Esophagus muscularis mucosa (tissue), 4 donors: ENCODE measurements around the gene CDC42SE2. TPM values are rescaled to one million over a fixed set of nuclear protein-coding genes. Genes with fewer than 3 reads are reported as not detected.

Source experiments
- DNase-seq: peaks from one replicate; pipeline ENCODE4 v3.0.0-alpha.2; 2017; ENCODE audit errors: extremely low spot score
- H3K27ac ChIP-seq, 4 donors: fragments of 200-600 bp; sonication (generic); replicated peaks in 1 of 4; 1 replicate in 3 of 4; 2 replicates in 1 of 4; pipeline ENCODE4 v1.5.1; 2016 to 2019; ENCODE audit warnings: mild to moderate bottlenecking in 1 of 4
- H3K27me3 ChIP-seq, 4 donors: fragments of 200-600 bp; sonication (generic); one replicate each; pipeline versions ENCODE4 v1.5.1 to v1.6.0; 2016 to 2019
- H3K36me3 ChIP-seq, 4 donors: fragments of 200-600 bp; sonication (generic); one replicate each; pipeline ENCODE4 v1.5.1; 2016 to 2019
- H3K4me1 ChIP-seq, 4 donors: fragments of 200-600 bp; sonication (generic); one replicate each; pipeline ENCODE4 v1.5.1; 2016 to 2019
- H3K4me3 ChIP-seq, 4 donors: fragments of 200-600 bp; sonication (generic); 1 replicate in 2 of 4; 2 replicates in 2 of 4; pipeline ENCODE4 v1.5.1; 2016 to 2019; ENCODE audit warnings: mild to moderate bottlenecking in 4 of 4, moderate library complexity in 1 of 4
- H3K9me3 ChIP-seq, 4 donors: fragments of 200-600 bp; sonication (generic); 1 replicate in 3 of 4; 2 replicates in 1 of 4; pipeline ENCODE4 v1.5.1; 2016 to 2019
- EP300 ChIP-seq: sonication (generic); formaldehyde crosslinking; IDR thresholded peaks from one replicate; pipeline ENCODE4 v1.6.1; 2017; ENCODE audit warnings: antibody characterized with exemption
- POLR2A ChIP-seq: fragments of 450-650 bp; IDR thresholded peaks from one replicate; pipeline ENCODE4 v1.6.1; 2017; ENCODE audit warnings: antibody characterized with exemption, moderate library complexity, mild to moderate bottlenecking, low read depth
- POLR2AphosphoS5 ChIP-seq, 2 donors: sonication (generic); formaldehyde crosslinking; IDR thresholded peaks; one replicate each; pipeline ENCODE4 v1.6.1; 2017; ENCODE audit warnings: antibody characterized with exemption in 2 of 2
- WGBS: methylation state at CpG from one replicate; pipeline ENCODE4 v1.1.5; 2018; 5-methylcytosine and 5-hydroxymethylcytosine counted together
- intact Hi-C: fragments of 100-400 bp; cut with DNase I; formaldehyde crosslinking; loops from one replicate; pipeline ENCODE4 v1.15.1; 2023
- total RNA-seq, 4 donors: library from RNA; depleted of rRNA; stranded (reverse); fragments of >200 nt; gene quantifications; one replicate each; pipeline versions ENCODE4 v1.1.0 to v1.2.1, GENCODE V29; 2016
- TF ChIP-seq, protein P1 (sequence below), 3 experiments: fragments of 200-600 bp in 2 of 3; fragments of 450-650 bp in 1 of 3; sonication (generic) in 2 of 3; IDR thresholded peaks; one replicate each; pipeline ENCODE4 v1.5.1; 2017 to 2019; ENCODE audit warnings: antibody characterized with exemption in 3 of 3, mild to moderate bottlenecking in 2 of 3, moderate library complexity in 1 of 3

Gene CDC42SE2
- total RNA-seq, 4 donors from 2014 or later, result 23.1 to 28.0 (median 25.4) TPM

DNA sequence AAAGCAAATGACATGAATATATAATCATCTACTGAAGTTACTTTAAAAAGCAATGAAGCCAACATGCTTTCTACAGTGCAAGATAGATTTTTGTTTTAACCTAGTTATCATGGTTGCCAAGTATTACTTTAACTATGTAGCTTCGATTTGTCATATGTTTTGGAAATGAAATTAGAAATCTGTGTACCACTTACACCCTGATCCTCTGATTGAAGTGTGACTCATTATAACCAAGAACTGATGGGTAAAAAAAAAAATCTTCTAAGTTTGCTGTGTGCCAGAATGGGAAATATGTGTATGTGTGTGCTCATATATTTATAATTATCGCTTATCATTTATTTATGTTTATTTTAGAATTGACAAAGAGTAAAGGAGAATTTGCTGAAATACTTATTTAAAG is 9.1 kb upstream of the CDC42SE2 start:
- intact Hi-C loops, result no loop called here
- Histone ChIP-seq H3K27me3 (no peaks in the 10 kb centered on the region), H3K36me3 (no peaks in the 10 kb centered on the region), H3K4me3 (no peak overlapping the region), H3K4me1 (peaks cover 0 to 7% (median 0%) of the 10 kb centered on the region in 4 donors), H3K27ac (no peak overlapping the region), H3K9me3 (no peaks in the 10 kb centered on the region)
- TF ChIP-seq, protein P1, sequence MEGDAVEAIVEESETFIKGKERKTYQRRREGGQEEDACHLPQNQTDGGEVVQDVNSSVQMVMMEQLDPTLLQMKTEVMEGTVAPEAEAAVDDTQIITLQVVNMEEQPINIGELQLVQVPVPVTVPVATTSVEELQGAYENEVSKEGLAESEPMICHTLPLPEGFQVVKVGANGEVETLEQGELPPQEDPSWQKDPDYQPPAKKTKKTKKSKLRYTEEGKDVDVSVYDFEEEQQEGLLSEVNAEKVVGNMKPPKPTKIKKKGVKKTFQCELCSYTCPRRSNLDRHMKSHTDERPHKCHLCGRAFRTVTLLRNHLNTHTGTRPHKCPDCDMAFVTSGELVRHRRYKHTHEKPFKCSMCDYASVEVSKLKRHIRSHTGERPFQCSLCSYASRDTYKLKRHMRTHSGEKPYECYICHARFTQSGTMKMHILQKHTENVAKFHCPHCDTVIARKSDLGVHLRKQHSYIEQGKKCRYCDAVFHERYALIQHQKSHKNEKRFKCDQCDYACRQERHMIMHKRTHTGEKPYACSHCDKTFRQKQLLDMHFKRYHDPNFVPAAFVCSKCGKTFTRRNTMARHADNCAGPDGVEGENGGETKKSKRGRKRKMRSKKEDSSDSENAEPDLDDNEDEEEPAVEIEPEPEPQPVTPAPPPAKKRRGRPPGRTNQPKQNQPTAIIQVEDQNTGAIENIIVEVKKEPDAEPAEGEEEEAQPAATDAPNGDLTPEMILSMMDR (IDR thresholded peaks at IDR 0.05), result no peak
- TF ChIP-seq POLR2A, result no peak
- no peak for DNase-seq
- WGBS, result 90% methylated on average over 2 of the region's 2 CpGs

DNA sequence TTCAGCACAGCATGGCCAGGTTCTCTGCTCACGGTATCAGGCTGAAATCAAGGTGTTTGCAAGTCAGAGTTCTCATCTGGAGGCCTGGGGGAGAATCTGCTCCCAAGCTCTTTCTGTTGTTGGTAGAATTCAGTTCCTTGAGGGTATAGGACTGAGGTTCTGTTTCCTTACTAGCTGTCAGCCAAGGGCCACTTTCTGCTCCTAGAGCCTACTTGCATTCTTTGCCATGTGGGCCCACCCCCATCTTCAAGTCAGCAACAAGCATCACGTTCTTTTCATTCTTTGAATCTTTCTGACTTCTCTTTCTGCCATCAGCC is 7.4 kb upstream of the CDC42SE2 start:
- TF ChIP-seq POLR2AphosphoS5 (IDR thresholded peaks at IDR 0.05), result no peak
- no peak for TF ChIP-seq POLR2A
- TF ChIP-seq EP300, result no peak
- TF ChIP-seq, protein P1 (IDR thresholded peaks at IDR 0.05), result no peak
- no peaks in the 10 kb centered on the region for H3K36me3 ChIP-seq
- intact Hi-C loops, result no loop called here
- no peak overlapping the region for H3K4me3 ChIP-seq
- no peak overlapping the region for H3K27ac ChIP-seq
- DNase-seq, result no peak
- 90% methylated on average over 2 of the region's 2 CpGs for WGBS
- no peaks in the 10 kb centered on the region for H3K9me3 ChIP-seq
- peaks cover 0 to 11% (median 3%) of the 10 kb centered on the region in 4 donors for H3K4me1 ChIP-seq
- H3K27me3 ChIP-seq, result no peaks in the 10 kb centered on the region

DNA sequence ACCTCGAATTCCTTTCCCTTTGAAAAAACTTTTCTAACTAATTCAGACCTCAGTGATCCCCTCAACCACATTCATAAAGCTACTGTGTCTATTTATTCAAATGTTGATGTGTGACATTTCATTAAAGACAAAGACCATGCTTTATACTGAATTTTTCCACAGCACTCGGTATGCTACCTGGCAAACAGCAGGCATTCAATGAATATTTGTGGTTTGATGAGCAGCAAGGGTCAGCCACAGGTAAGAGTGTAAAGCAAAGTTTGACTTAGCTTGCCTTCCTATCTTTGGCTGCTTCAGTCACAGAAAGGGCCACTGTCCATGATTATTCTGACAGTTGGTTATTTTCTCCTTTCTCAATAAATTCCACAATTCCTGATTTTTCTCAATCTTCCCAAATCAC is 5.1 kb upstream of the CDC42SE2 start:
- no peak for DNase-seq
- Histone ChIP-seq H3K9me3 (no peaks in the 10 kb centered on the region), H3K4me3 (no peak overlapping the region), H3K27ac (no peak overlapping the region), H3K36me3 (no peaks in the 10 kb centered on the region), H3K4me1 (peaks cover 0 to 13% (median 10%) of the 10 kb centered on the region in 4 donors), H3K27me3 (no peaks in the 10 kb centered on the region)
- TF ChIP-seq, protein P1 (IDR thresholded peaks at IDR 0.05), result no peak
- no peak for TF ChIP-seq EP300
- TF ChIP-seq POLR2A, result no peak
- TF ChIP-seq POLR2AphosphoS5 (IDR thresholded peaks at IDR 0.05), result no peak
- WGBS, result 77% methylated on average over 2 of the region's 2 CpGs
- intact Hi-C loops, result no loop called here

DNA sequence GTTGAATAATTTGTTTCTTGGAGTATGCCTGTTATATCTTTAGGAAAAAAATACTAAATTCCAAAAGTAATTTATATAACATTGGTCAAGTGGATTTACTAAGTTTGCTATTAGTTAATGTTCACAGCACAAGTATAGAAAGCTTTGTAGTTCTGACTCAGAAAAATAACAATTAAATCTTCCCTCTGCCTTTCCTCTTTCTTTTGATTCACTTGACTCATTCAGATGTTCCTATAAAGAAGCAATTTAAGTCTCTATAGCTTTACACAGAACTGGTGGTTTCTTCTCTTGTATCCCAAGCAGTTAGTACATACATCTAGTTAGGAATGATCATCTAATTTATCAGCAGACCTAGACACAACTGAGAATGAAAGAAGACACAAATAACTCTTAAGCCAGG is 4.5 kb upstream of the CDC42SE2 start:
- TF ChIP-seq EP300 (no peak), POLR2AphosphoS5 (IDR thresholded peaks at IDR 0.05) (no peak), POLR2A (no peak)
- TF ChIP-seq, protein P1 (IDR thresholded peaks at IDR 0.05), result no peak
- Histone ChIP-seq H3K4me1 (peaks cover 0 to 13% (median 10%) of the 10 kb centered on the region in 4 donors), H3K4me3 (no peak overlapping the region), H3K36me3 (no peaks in the 10 kb centered on the region), H3K9me3 (no peaks in the 10 kb centered on the region), H3K27ac (no peak overlapping the region), H3K27me3 (no peaks in the 10 kb centered on the region)
- intact Hi-C loops, result no loop called here
- DNase-seq, result no peak

DNA sequence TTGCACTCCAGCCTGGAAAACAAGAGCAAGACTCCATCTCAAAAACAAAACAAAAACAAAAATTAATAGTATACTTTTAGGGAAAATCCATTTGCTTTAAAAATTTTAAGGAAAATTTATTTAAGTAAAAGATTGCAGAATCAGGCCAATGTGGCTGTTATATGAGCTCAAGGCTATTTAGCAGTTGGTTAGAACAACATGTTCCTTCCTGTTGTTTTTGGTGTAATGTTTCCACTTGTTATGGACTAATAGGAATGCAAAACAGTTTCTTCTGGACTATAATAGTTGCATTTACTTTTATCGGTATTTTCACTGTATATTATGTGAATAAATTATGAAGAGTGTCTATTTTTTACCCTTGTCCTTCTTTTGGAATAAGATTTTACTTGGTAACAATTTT is 3.0 kb upstream of the CDC42SE2 start:
- no peak overlapping the region for H3K27ac ChIP-seq
- 83% methylated on average over 1 of the region's 1 CpG for WGBS
- no peaks in the 10 kb centered on the region for H3K9me3 ChIP-seq
- H3K27me3 ChIP-seq, result no peaks in the 10 kb centered on the region
- TF ChIP-seq POLR2AphosphoS5 (IDR thresholded peaks at IDR 0.05), result no peak
- TF ChIP-seq EP300, result no peak
- TF ChIP-seq, protein P1 (IDR thresholded peaks at IDR 0.05), result no peak
- peaks cover 5 to 24% (median 21%) of the 10 kb centered on the region in 4 donors for H3K4me1 ChIP-seq
- no peaks in the 10 kb centered on the region for H3K36me3 ChIP-seq
- DNase-seq, result no peak
- H3K4me3 ChIP-seq, result no peak overlapping the region
- intact Hi-C loops, result loop anchor here (5.0 kb wide), 1 partner anchor 156 kb away; no protein-coding TSS in a partner anchor
